Tibial nerve (tissue), 4 donors: ENCODE results near the gene PUS10.
"Not testable (repeated sequence)": the region's sequence is repeated elsewhere in the genome, so short reads cannot be mapped to it uniquely, and the experiment has no call there.

ENCODE experiments used
- CTCF ChIP-seq, 5 experiments: fragments of 200-600 bp in 3 of 5; fragments of 450-650 bp in 2 of 5; sonication (generic) in 3 of 5; IDR thresholded peaks; one replicate each; pipeline ENCODE4 v1.5.1; 2016 to 2019; ENCODE audit warnings: antibody characterized with exemption in 5 of 5, mild to moderate bottlenecking in 3 of 5, moderate library complexity in 2 of 5
- EP300 ChIP-seq, 2 donors: sonication (generic); formaldehyde crosslinking; IDR thresholded peaks; one replicate each; pipeline ENCODE4 v1.6.1; 2017; ENCODE audit warnings: antibody characterized with exemption in 2 of 2, mild to moderate bottlenecking in 1 of 2
- POLR2A ChIP-seq, 2 donors: fragments of 450-650 bp; IDR thresholded peaks; one replicate each; pipeline ENCODE4 v1.6.1; 2017; ENCODE audit warnings: antibody characterized with exemption in 2 of 2, mild to moderate bottlenecking in 2 of 2, moderate library complexity in 2 of 2

GRCh38 chr2:61036643-61037042 lies 18.6 kb upstream of the PUS10 start:
- TF ChIP-seq POLR2A, CTCF, EP300 (IDR thresholded peaks at IDR 0.05): not testable (repeated sequence)
